Adrenal gland (tissue), 12 donors: ENCODE results near the gene ROR1. TPM values are rescaled to one million over a fixed set of nuclear protein-coding genes. Genes with fewer than 3 reads are reported as not detected.

Experiments
- DNase-seq, 7 donors: peaks; one replicate each; pipeline ENCODE4 v3.0.0-alpha.2; 2019 to 2020
- H3K27ac ChIP-seq, 5 donors: fragments of 200-600 bp; sonication (generic) in 4 of 5; 1 replicate in 3 of 5; 2 replicates in 2 of 5; pipeline versions ENCODE4 v1.5.1 to v1.8.0; 2016 to 2020; ENCODE audit warnings: mild to moderate bottlenecking in 1 of 5
- H3K27me3 ChIP-seq: fragments of 200-600 bp; 2 replicates; pipeline ENCODE4 v1.8.0; 2021
- H3K36me3 ChIP-seq, 2 donors: fragments of 200-600 bp; replicated peaks in 1 of 2; 1 replicate in 1 of 2; 2 replicates in 1 of 2; pipeline versions ENCODE4 v1.5.1 to v1.8.0; 2018 to 2022
- H3K4me1 ChIP-seq, 2 donors: fragments of 200-600 bp; replicated peaks in 1 of 2; 1 replicate in 1 of 2; 2 replicates in 1 of 2; pipeline versions ENCODE4 v1.5.1 to v1.8.0; 2018 to 2021
- H3K4me3 ChIP-seq, 4 donors: fragments of 200-600 bp; sonication (generic) in 3 of 4; one replicate each; pipeline ENCODE4 v1.5.1; 2016 to 2018
- H3K9me3 ChIP-seq, 3 donors: fragments of 200-600 bp; sonication (generic) in 1 of 3; replicated peaks in 1 of 3; 1 replicate in 2 of 3; 2 replicates in 1 of 3; pipeline versions ENCODE4 v1.5.1 to v1.8.0; 2016 to 2021
- POLR2A ChIP-seq, 2 donors: fragments of 450-650 bp; IDR thresholded peaks; one replicate each; pipeline ENCODE4 v1.6.1; 2017; ENCODE audit warnings: antibody characterized with exemption in 2 of 2, mild to moderate bottlenecking in 2 of 2, moderate library complexity in 1 of 2
- WGBS, 4 donors: extraction: QIAGEN DNeasy Blood & Tissue Kit in 2 of 4; methylation state at CpG; one replicate each; pipeline versions ENCODE4 v1.1.5 to v1.1.7; 2013 to 2017; 5-methylcytosine and 5-hydroxymethylcytosine counted together
- intact Hi-C, 2 donors: fragments of 100-400 bp; cut with DNase I; formaldehyde crosslinking; loops; one replicate each; pipeline versions ENCODE4 v1.14.1 to v1.15.0; 2022 to 2023
- polyA plus RNA-seq, 3 donors: library from polyadenylated mRNA; stranded (reverse); fragments of 200-250 nt in 2 of 3; fragments of 350-450 nt in 1 of 3; fragmentation: Illumina TruSeq in 1 of 3; extraction: RNeasy Lipid Tissue Mini Kit (QIAGEN cat#74804) in 1 of 3; gene quantifications; one replicate each; pipeline ENCODE4 v1.2.3, GENCODE V29; 2013 to 2014
- total RNA-seq, 9 donors: library from RNA; depleted of rRNA in 4 of 9; stranded (reverse); fragments of >200 nt in 4 of 9; fragments of 120-200 nt in 1 of 9; fragmentation: NEBNext Ultra II Directional in 1 of 9; extraction: Animal tissue kit (Norgen Biotek cat#: 25700) in 1 of 9; gene quantifications; one replicate each; pipeline versions ENCODE4 v1.1.0 to v1.2.4, GENCODE V29; 2013 to 2023
- TF ChIP-seq, protein P1 (sequence below), 6 experiments: fragments of 450-650 bp in 4 of 6; fragments of 200-600 bp in 2 of 6; sonication (generic) in 1 of 6; IDR thresholded peaks; 1 replicate in 5 of 6; 2 replicates in 1 of 6; pipeline versions ENCODE4 v1.5.1 to v1.8.0; 2016 to 2021; ENCODE audit warnings: antibody characterized with exemption in 6 of 6, mild to moderate bottlenecking in 2 of 6, moderate library complexity in 1 of 6
- donor health status: healthy with polysubstance abuse.
- donor health status: Bipolar disorder and iron deficiency.
- donor health status: DM: yes; HTN: yes; CAD: no.
- donor health status: DM: no; HTN: no; CAD: no.
- donor health status: DM: no; HTN: no; CAD: no.
- donor health status: DM: yes; HTN: yes; CAD: no.

Gene ROR1
- total and polyA plus RNA-seq, 12 donors, result 0.54 to 4.6 (median 2.6) TPM

DNA sequence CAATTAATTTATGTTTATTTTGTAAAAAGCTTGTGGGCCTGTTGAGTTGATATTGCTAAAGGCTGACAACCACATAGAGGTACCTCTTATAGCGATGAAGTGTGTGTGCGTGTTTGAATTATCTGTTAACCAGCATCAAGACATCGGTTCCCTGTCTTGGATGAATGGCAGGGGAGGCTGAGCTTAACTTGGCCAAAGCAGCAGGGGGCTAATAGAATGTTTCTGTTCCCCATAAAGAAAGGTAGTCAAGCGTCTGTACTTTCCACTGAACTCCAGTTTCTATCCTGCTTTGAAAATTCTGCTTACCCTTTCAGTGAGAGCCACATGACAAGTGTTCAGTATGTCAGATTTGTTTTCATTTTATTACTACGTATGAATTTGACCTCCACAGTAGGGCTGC is 63.0 kb downstream of the ROR1 start:
- no peaks in the 10 kb centered on the region for H3K4me1 ChIP-seq

DNA sequence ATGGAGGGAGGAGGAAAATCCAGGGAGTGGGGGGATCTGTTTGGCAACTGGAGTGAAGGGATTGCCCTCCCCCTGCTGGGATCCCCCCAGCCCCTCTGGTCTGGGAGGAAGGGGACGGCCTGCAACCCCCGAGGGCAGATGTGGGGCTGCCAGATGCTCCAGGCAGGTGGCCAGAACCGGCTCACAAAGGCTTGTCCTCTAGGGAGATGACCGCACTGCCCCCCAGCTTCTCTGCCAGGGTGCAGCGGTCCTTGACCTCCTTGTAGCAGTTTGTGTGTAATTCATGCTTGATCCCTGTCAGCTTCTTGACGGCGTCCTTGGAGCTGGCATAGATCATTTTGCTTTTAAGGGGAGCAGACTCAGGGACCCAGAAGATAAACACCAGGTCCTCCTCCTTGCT is 69.2 kb downstream of the ROR1 start:
- DNase-seq, result no peak
- Histone ChIP-seq H3K27ac (no peak overlapping the region), H3K9me3 (no peaks in the 10 kb centered on the region), H3K4me3 (no peak overlapping the region), H3K36me3 (no peaks in the 10 kb centered on the region), H3K27me3 (no peaks in the 10 kb centered on the region), H3K4me1 (no peaks in the 10 kb centered on the region)
- TF ChIP-seq, protein P1, sequence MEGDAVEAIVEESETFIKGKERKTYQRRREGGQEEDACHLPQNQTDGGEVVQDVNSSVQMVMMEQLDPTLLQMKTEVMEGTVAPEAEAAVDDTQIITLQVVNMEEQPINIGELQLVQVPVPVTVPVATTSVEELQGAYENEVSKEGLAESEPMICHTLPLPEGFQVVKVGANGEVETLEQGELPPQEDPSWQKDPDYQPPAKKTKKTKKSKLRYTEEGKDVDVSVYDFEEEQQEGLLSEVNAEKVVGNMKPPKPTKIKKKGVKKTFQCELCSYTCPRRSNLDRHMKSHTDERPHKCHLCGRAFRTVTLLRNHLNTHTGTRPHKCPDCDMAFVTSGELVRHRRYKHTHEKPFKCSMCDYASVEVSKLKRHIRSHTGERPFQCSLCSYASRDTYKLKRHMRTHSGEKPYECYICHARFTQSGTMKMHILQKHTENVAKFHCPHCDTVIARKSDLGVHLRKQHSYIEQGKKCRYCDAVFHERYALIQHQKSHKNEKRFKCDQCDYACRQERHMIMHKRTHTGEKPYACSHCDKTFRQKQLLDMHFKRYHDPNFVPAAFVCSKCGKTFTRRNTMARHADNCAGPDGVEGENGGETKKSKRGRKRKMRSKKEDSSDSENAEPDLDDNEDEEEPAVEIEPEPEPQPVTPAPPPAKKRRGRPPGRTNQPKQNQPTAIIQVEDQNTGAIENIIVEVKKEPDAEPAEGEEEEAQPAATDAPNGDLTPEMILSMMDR (IDR thresholded peaks at IDR 0.05), result no peak
- intact Hi-C loops, result no loop called here
- WGBS, 4 donors, result 37 to 47% (median 44%) methylated on average over 4 to 7 of the region's 7 CpGs

More for the DNA sequence above, 63.0 kb downstream of the ROR1 start:
- no peaks in the 10 kb centered on the region for H3K9me3 ChIP-seq
- 85 to 93% (median 88%) methylated on average over 5 of the region's 5 CpGs for WGBS, 4 donors
- intact Hi-C loops, result no loop called here
- no peak overlapping the region for H3K27ac ChIP-seq
- no peaks in the 10 kb centered on the region for H3K36me3 ChIP-seq
- no peaks in the 10 kb centered on the region for H3K27me3 ChIP-seq
- no peak overlapping the region for H3K4me3 ChIP-seq
- TF ChIP-seq, protein P1 (IDR thresholded peaks at IDR 0.05), result no peak
- TF ChIP-seq POLR2A (IDR thresholded peaks at IDR 0.05), result no peak
- no peak for DNase-seq

DNA sequence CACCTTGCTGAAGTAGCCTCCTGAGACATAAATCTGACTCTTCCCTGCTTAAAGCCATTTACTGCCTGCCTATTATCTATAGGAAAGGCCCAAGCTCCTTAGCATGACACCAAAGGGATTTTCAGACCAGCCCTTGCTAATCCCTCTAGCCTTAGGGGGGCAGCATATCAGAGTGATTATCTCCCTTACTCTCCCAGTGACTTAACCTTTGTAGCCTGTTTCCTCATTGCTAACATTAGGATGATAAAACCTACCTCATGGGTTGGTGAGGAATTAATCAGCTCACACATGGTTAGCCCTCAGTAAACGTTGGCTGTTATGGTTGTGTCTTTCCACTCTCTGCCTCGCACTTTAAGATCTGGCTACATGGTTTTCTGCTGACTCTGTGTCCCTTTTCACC is 70.1 kb downstream of the ROR1 start:
- DNase-seq, result no peak
- Histone ChIP-seq H3K4me1 (no peaks in the 10 kb centered on the region), H3K36me3 (no peaks in the 10 kb centered on the region), H3K4me3 (no peak overlapping the region), H3K27me3 (no peaks in the 10 kb centered on the region), H3K27ac (no peak overlapping the region), H3K9me3 (no peaks in the 10 kb centered on the region)
- intact Hi-C loops, result no loop called here
- 80 to 87% (median 83%) methylated on average over 2 of the region's 2 CpGs for WGBS, 4 donors
- TF ChIP-seq, protein P1 (IDR thresholded peaks at IDR 0.05), result no peak
- no peak for TF ChIP-seq POLR2A (IDR thresholded peaks at IDR 0.05)

DNA sequence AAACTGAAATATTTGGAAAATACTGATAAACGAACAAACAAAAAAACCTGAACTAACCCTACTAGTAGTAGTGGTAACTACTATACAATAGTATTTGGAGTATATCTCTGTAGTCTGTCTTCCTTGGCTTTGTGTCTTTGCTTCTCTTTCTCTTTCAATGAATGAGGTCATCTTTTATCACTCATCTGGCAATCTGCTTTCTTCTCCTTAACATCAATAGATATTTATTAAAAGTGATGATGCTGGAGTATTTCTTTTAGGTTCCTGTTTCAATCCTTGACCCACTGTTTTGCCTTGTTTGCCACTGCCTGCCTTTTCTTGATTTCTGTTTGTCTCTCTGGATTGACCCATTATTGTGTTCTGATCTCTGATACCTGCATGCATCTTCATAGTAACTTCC is 71.5 kb downstream of the ROR1 start:
- Histone ChIP-seq H3K27ac (no peak overlapping the region), H3K9me3 (no peaks in the 10 kb centered on the region), H3K4me3 (no peak overlapping the region), H3K36me3 (no peaks in the 10 kb centered on the region), H3K4me1 (no peaks in the 10 kb centered on the region), H3K27me3 (no peaks in the 10 kb centered on the region)
- no peak for TF ChIP-seq POLR2A (IDR thresholded peaks at IDR 0.05)
- TF ChIP-seq, protein P1 (IDR thresholded peaks at IDR 0.05), result no peak
- intact Hi-C loops, result no loop called here
- WGBS, 4 donors, result 76 to 87% (median 83%) methylated on average over 1 of the region's 1 CpG
- no peak for DNase-seq
